A549 (cell line): Measurements from ENCODE around the gene BCL2L11. TPM values are rescaled to one million over a fixed set of nuclear protein-coding genes. Genes with fewer than 3 reads are reported as not detected.

ENCODE experiments used
- ATAC-seq, 2 experiments: fragments of 200-7000 bp in 1 of 2; fragments of >200 bp in 1 of 2; cut with Nextera tagmentation in 1 of 2; cut with Tn5 transposase in 1 of 2; 3 replicates each; pipeline versions ENCODE4 v1.8.0 to v1.9.1; 2018 to 2020; ENCODE audit warnings: mild to moderate bottlenecking in 1 of 2, moderate library complexity in 1 of 2
- CTCF ChIA-PET: fragments of 300-600 bp; sonication (Branson Sonifier 250); formaldehyde crosslinking; extraction: SDS; loops from one replicate; lab custom pipeline; 2021; ENCODE audit warnings: antibody characterized with exemption, inconsistent platforms; lab: Yijun Ruan, JAX
- POLR2A ChIA-PET: fragments of 350-600 bp; formaldehyde crosslinking; extraction: SDS; loops from one replicate; lab custom pipeline; 2021; ENCODE audit warnings: antibody characterized with exemption, inconsistent platforms; lab: Yijun Ruan, JAX
- DNase-seq, 2 experiments: peaks; one replicate each; pipeline versions ENCODE4 v3.0.0 to v3.0.0-alpha.2; 2011 to 2016; ENCODE audit warnings: low read depth in 1 of 2, low spot score in 1 of 2
- FAIRE-seq: peaks from 2 replicates; lab custom pipeline; 2011; peaks lifted over from hg19 to GRCh38; lab: Jason Lieb, UNC
- H3K27ac ChIP-seq, 2 experiments: fragments of >200 bp; sonication (Bioruptor Twin); formaldehyde crosslinking; 3 replicates each; pipeline ENCODE4 v1.5.1; 2016 to 2017
- H3K4me1 ChIP-seq: fragments of >200 bp; sonication (Bioruptor Twin); formaldehyde crosslinking; 3 replicates; pipeline ENCODE4 v1.6.1; 2016
- H3K4me2 ChIP-seq: fragments of >200 bp; sonication (Bioruptor Twin); formaldehyde crosslinking; 3 replicates; pipeline ENCODE4 v1.6.1; 2016
- H3K4me3 ChIP-seq: fragments of >200 bp; sonication (Bioruptor Twin); formaldehyde crosslinking; 3 replicates; pipeline ENCODE4 v1.5.1; 2016
- H3K9me3 ChIP-seq: fragments of >200 bp; sonication (Bioruptor Twin); formaldehyde crosslinking; 3 replicates; pipeline ENCODE4 v1.6.1; 2016
- CBX2 ChIP-seq: fragments of 200-600 bp; sonication (generic); IDR thresholded peaks from 2 replicates; pipeline ENCODE4 v1.6.1; 2016; ENCODE audit warnings: low read depth, mild to moderate bottlenecking, borderline replicate concordance
- CHD2 ChIP-seq: fragments of 150-350 bp; IDR thresholded peaks from 2 replicates; pipeline ENCODE4 v1.6.1; 2014; ENCODE audit warnings: low read length; ENCODE audit not compliant: partially characterized antibody
- CHD4 ChIP-seq: fragments of 200-600 bp; sonication (generic); IDR thresholded peaks from 2 replicates; pipeline ENCODE4 v1.6.1; 2016; ENCODE audit warnings: antibody characterized with exemption, mild to moderate bottlenecking, borderline replicate concordance
- CTCF ChIP-seq: fragments of >200 bp; sonication (Bioruptor Twin); formaldehyde crosslinking; IDR thresholded peaks from 3 replicates; pipeline ENCODE4 v1.5.1; 2016
- GATA3 ChIP-seq: IDR thresholded peaks from 2 replicates; pipeline ENCODE4 v1.6.1; 2012; ENCODE audit warnings: borderline replicate concordance
- HOXB5 ChIP-seq: fragments of 250-450 bp; sonication (Bioruptor Pico); IDR thresholded peaks from 2 replicates; pipeline ENCODE4 v1.5.0; 2020; ENCODE audit warnings: mild to moderate bottlenecking, moderate library complexity
- JUNB ChIP-seq: fragments of >200 bp; sonication (Bioruptor Twin); formaldehyde crosslinking; IDR thresholded peaks from 2 replicates; pipeline ENCODE4 v1.6.1; 2016
- KDM1A ChIP-seq: fragments of 200-600 bp; sonication (generic); IDR thresholded peaks from 2 replicates; pipeline ENCODE4 v1.6.1; 2016; ENCODE audit warnings: low read depth, mild to moderate bottlenecking
- NFE2L2 ChIP-seq: fragments of 150-350 bp; conservative IDR thresholded peaks from 2 replicates; pipeline ENCODE4 v1.6.1; 2014; ENCODE audit warnings: low read length
- PHF8 ChIP-seq: fragments of 200-600 bp; sonication (generic); IDR thresholded peaks from 2 replicates; pipeline ENCODE4 v1.6.1; 2016; ENCODE audit warnings: low read depth, mild to moderate bottlenecking, antibody characterized with exemption, moderate library complexity, borderline replicate concordance
- RFX5 ChIP-seq: fragments of 450-650 bp; IDR thresholded peaks from 2 replicates; pipeline ENCODE4 v1.7.1; 2014; ENCODE audit warnings: antibody characterized with exemption, mild to moderate bottlenecking, moderate library complexity
- RNF2 ChIP-seq: fragments of 200-600 bp; sonication (generic); IDR thresholded peaks from 2 replicates; pipeline ENCODE4 v1.6.1; 2016; ENCODE audit warnings: low read depth, mild to moderate bottlenecking, antibody characterized with exemption, moderate library complexity, borderline replicate concordance
- SMC3 ChIP-seq: fragments of >200 bp; sonication (Bioruptor Twin); formaldehyde crosslinking; IDR thresholded peaks from 3 replicates; pipeline ENCODE4 v1.6.1; 2018; ENCODE audit warnings: inconsistent platforms
- SREBF2 ChIP-seq: fragments of 450-650 bp; IDR thresholded peaks from 2 replicates; pipeline ENCODE4 v1.6.1; 2014; ENCODE audit warnings: mild to moderate bottlenecking, moderate library complexity
- ZNF302 ChIP-seq: fragments of 250-450 bp; sonication (Bioruptor Pico); IDR thresholded peaks from 2 replicates; pipeline ENCODE4 v1.9.0; 2021; ENCODE audit warnings: inconsistent platforms, mild to moderate bottlenecking, moderate library complexity
- ZSCAN20 ChIP-seq: fragments of 250-450 bp; sonication (Bioruptor Pico); IDR thresholded peaks from 2 replicates; pipeline ENCODE4 v1.8.0; 2022; ENCODE audit warnings: mild to moderate bottlenecking, moderate library complexity
- WGBS: methylation state at CpG from one replicate; pipeline ENCODE4 v1.1.6; 2017; ENCODE audit errors: missing lambda C conversion rate; 5-methylcytosine and 5-hydroxymethylcytosine counted together
- polyA plus RNA-seq, 4 experiments: library from polyadenylated mRNA; depleted of rRNA in 3 of 4; stranded (reverse); fragments of >200 nt; fragmentation: RNase III in 1 of 4; extraction: RNeasy Plus Mini Kit Qiagen cat#74134 plus additional on column Dnase treatment in 1 of 4; gene quantifications; 2 replicates in 3 of 4; 3 replicates in 1 of 4; pipeline ENCODE4 v1.2.3, GENCODE V29; 2011 to 2017
- TF ChIP-seq, protein P1 (sequence below): fragments of 450-650 bp; IDR thresholded peaks from 2 replicates; pipeline ENCODE4 v1.6.1; 2014; ENCODE audit warnings: antibody characterized with exemption
- TF ChIP-seq, protein P2 (sequence below): fragments of >200 bp; sonication (Bioruptor Twin); formaldehyde crosslinking; IDR thresholded peaks from 3 replicates; pipeline ENCODE4 v1.6.1; 2016
- TF ChIP-seq, protein P3 (sequence below): IDR thresholded peaks from 2 replicates; pipeline ENCODE4 v1.6.1; 2012; ENCODE audit warnings: low read depth, borderline replicate concordance
- TF ChIP-seq, protein P4 (sequence below): fragments of >200 bp; sonication (Bioruptor Twin); formaldehyde crosslinking; IDR thresholded peaks from 2 replicates; pipeline ENCODE4 v1.6.1; 2016

The BCL2L11 gene
- polyA plus RNA-seq, 2 of the 4 experiments (the other 2 are of a cell fraction) = 7.4 to 14.5 TPM

DNA sequence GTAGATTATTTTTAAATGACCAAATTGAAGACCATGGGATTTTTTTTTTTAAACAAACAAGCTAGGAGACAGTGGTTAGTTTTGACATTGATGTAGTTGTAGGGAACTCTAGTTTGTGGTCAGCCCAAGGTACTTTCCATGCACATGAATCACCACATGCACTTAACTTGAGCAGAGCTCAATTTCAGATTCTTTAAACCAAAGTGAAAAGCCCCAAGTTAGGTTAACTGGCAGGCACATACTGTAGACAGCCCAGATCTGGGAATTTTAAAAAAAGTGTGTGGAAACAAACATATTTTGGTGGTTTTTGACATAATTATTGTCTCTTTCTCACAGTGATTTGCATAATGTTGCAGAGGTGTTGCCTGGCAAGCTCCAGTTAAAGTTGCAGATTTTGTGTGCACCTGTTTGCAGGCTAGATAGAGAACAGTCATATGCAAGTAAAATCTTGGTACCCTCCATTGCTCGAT lies 88.4 kb downstream of the BCL2L11 start:
- ATAC-seq (no peak), DNase-seq (no peak), FAIRE-seq (no peak)
- ChIA-PET CTCF (interaction anchor here (0.7 to 1.0 kb wide), 3 partner anchors 13 to 498 kb away, joined by 3 read pairs; no protein-coding TSS in a partner anchor), POLR2A (no interaction called here)
- Histone ChIP-seq H3K4me3 (no peak overlapping the region), H3K9me3 (peaks cover 20% of the 10 kb centered on the region), H3K4me1 (no peaks in the 10 kb centered on the region), H3K27ac (no peak overlapping the region), H3K4me2 (no peak overlapping the region)
- WGBS = 81% methylated on average over 1 of the region's 1 CpG
- TF ChIP-seq ZSCAN20 (CRISPR knock-in tag) = no peak
- no peak for TF ChIP-seq NFE2L2
- TF ChIP-seq JUNB = no peak
- no peak for TF ChIP-seq ZNF302
- TF ChIP-seq, protein P1, sequence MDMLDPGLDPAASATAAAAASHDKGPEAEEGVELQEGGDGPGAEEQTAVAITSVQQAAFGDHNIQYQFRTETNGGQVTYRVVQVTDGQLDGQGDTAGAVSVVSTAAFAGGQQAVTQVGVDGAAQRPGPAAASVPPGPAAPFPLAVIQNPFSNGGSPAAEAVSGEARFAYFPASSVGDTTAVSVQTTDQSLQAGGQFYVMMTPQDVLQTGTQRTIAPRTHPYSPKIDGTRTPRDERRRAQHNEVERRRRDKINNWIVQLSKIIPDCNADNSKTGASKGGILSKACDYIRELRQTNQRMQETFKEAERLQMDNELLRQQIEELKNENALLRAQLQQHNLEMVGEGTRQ = no peak

- no peak overlapping the region for H3K4me2 ChIP-seq
- H3K4me3 ChIP-seq = no peak overlapping the region
- FAIRE-seq (no peak), ATAC-seq (no peak), DNase-seq (no peak)
- CTCF ChIA-PET = no interaction called here
- 93% methylated on average over 1 of the region's 1 CpG for WGBS
- TF ChIP-seq RNF2 = no peak
- TF ChIP-seq, protein P2, sequence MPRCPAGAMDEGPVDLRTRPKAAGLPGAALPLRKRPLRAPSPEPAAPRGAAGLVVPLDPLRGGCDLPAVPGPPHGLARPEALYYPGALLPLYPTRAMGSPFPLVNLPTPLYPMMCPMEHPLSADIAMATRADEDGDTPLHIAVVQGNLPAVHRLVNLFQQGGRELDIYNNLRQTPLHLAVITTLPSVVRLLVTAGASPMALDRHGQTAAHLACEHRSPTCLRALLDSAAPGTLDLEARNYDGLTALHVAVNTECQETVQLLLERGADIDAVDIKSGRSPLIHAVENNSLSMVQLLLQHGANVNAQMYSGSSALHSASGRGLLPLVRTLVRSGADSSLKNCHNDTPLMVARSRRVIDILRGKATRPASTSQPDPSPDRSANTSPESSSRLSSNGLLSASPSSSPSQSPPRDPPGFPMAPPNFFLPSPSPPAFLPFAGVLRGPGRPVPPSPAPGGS = no peak
- TF ChIP-seq PHF8 = no peak
- TF ChIP-seq, protein P3, sequence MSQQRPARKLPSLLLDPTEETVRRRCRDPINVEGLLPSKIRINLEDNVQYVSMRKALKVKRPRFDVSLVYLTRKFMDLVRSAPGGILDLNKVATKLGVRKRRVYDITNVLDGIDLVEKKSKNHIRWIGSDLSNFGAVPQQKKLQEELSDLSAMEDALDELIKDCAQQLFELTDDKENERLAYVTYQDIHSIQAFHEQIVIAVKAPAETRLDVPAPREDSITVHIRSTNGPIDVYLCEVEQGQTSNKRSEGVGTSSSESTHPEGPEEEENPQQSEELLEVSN = no peak
- TF ChIP-seq CHD2 = no peak
- TF ChIP-seq SREBF2 = no peak
- TF ChIP-seq HOXB5 (CRISPR knock-in tag) = no peak
- TF ChIP-seq, all 56 proteins: peak for 0
- H3K27ac ChIP-seq = no peak overlapping the region
- H3K4me1 ChIP-seq = no peaks in the 10 kb centered on the region
- peaks cover 27% of the 10 kb centered on the region for H3K9me3 ChIP-seq
- POLR2A ChIA-PET = no interaction called here
Observed at GRCh38 chr2:111210036-111210435, 89.3 kb downstream of the BCL2L11 start.

DNA sequence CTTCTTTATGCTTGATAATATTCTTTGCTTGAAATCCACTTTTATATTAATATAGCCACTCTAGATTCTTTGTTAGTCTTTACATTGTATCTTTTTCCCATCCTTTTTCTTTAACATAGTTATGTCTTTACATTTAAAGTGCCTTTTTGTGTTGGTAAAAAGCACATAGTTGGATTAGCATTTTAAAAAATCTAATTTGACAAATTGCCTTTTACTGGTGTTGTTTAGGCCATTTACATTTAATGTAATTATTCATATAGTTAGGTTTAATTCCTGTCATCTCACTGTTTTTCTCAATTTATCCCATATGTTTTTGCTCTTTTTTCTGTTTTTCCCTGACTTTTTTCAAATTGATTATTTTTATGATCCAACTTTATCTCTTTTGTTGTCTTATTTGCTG lies 93.2 kb downstream of the BCL2L11 start:
- TF ChIP-seq, protein P4, sequence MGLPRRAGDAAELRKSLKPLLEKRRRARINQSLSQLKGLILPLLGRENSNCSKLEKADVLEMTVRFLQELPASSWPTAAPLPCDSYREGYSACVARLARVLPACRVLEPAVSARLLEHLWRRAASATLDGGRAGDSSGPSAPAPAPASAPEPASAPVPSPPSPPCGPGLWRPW = no peak
- TF ChIP-seq SMC3 (no peak), CBX2 (no peak), ZNF302 (no peak), KDM1A (no peak)
- Histone ChIP-seq H3K4me3 (no peak overlapping the region), H3K4me2 (no peak overlapping the region), H3K9me3 (peaks cover 32% of the 10 kb centered on the region), H3K27ac (no peak overlapping the region), H3K4me1 (peaks cover under 1% of the 10 kb centered on the region; the same call in 2 of the 3 replicates)
- POLR2A ChIA-PET = no interaction called here
- DNase-seq = no peak
- ATAC-seq = no peak
- FAIRE-seq = no peak
- CTCF ChIA-PET = no interaction called here

DNA sequence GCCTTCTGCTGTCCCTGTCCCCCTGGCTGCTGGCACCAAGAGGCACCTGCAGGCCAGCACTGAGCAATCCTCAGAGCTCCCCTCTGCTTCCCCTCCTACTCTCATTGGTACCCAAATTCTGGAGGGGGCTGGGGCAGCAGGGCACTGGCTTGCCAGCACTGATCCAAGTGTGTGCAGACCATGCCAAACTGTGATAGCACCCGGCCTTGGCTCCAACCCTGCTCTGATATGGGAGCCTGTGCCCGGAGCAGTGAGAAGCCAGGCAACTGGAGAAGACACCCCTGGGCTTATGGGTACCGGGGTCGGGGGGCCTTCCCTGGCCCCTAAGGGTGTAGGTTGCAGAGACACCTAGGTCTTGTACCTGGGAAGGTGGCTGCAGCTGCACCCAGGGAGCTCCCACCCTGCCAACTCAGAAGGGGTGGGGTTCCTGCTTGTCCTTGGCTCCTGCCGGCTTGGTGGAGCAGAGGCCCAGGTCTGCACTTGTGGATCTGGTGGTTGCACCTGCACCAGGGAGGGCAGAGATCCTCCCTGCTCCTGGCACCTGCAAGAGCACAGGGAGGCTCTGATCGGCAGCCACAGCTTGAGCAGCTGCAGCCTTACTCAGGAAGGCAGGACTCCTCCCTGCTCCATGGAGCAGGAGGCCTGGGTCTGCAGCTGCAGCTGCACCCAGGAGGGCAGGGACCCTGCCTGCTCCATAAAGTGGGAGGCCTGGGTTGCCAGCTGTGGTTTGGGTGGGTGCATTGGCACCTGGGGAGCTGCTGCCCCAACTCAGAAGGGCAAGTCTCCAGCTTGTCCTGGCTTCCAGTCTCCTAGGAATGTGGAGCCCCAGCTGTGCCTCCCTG lies 96.3 kb downstream of the BCL2L11 start:
- TF ChIP-seq CTCF = no peak
- no peak for TF ChIP-seq GATA3
- TF ChIP-seq CHD4 = no peak
- no peak for TF ChIP-seq RFX5
- WGBS = 68% methylated on average over 4 of the region's 6 CpGs
- Histone ChIP-seq H3K4me3 (no peak overlapping the region), H3K27ac (no peak overlapping the region), H3K9me3 (peaks cover 29% of the 10 kb centered on the region), H3K4me1 (peaks cover 8% of the 10 kb centered on the region), H3K4me2 (no peak overlapping the region)
- no peak for FAIRE-seq
- ChIA-PET CTCF (no interaction called here), POLR2A (no interaction called here)
- no peak for DNase-seq
- no peak for ATAC-seq
